Heart right ventricle (tissue), 16 donors: ENCODE results near the gene SMYD3. TPM values are rescaled to one million over a fixed set of nuclear protein-coding genes. Genes with fewer than 3 reads are reported as not detected.

Source experiments
- ATAC-seq, 8 donors: fragments of 200-7000 bp; cut with Tn5 transposase; one replicate each; pipeline ENCODE4 v1.9.1; 2020; ENCODE audit warnings: mild to moderate bottlenecking in 8 of 8, moderate library complexity in 8 of 8, moderate number of reproducible peaks in 1 of 8
- DNase-seq, 2 donors: peaks; one replicate each; pipeline ENCODE4 v3.0.0-alpha.2; 2020
- H3K27ac ChIP-seq, 10 donors: fragments of 200-600 bp; sonication (generic) in 2 of 10; one replicate each; pipeline versions ENCODE4 v1.5.0 to v1.8.0; 2020 to 2022; ENCODE audit warnings: mild to moderate bottlenecking in 3 of 10
- H3K27me3 ChIP-seq, 7 donors: fragments of 200-600 bp; one replicate each; pipeline ENCODE4 v1.8.0; 2021 to 2022; ENCODE audit warnings: mild to moderate bottlenecking in 2 of 7
- H3K36me3 ChIP-seq, 9 donors: fragments of 200-600 bp; sonication (generic) in 1 of 9; one replicate each; pipeline versions ENCODE4 v1.5.0 to v1.8.0; 2020 to 2022; ENCODE audit warnings: mild to moderate bottlenecking in 2 of 9
- H3K4me1 ChIP-seq, 9 donors: fragments of 200-600 bp; sonication (generic) in 1 of 9; one replicate each; pipeline versions ENCODE4 v1.5.0 to v1.8.0; 2020 to 2022; ENCODE audit warnings: mild to moderate bottlenecking in 4 of 9
- H3K4me3 ChIP-seq, 10 donors: fragments of 200-600 bp; sonication (generic) in 2 of 10; one replicate each; pipeline versions ENCODE4 v1.5.0 to v1.8.0; 2020 to 2022; ENCODE audit warnings: mild to moderate bottlenecking in 7 of 10, moderate library complexity in 2 of 10
- H3K9me3 ChIP-seq, 11 donors: fragments of 200-600 bp in 10 of 11; sonication (generic) in 2 of 11; one replicate each; pipeline versions ENCODE4 v1.5.0 to v1.8.0; 2013 to 2022; ENCODE audit warnings: mild to moderate bottlenecking in 2 of 11, control low read depth in 1 of 11, moderate library complexity in 1 of 11
- CTCF ChIP-seq, 9 donors: fragments of 200-600 bp; sonication (generic) in 2 of 9; IDR thresholded peaks; one replicate each; pipeline versions ENCODE4 v1.5.0 to v1.8.0; 2021 to 2022; ENCODE audit warnings: antibody characterized with exemption in 9 of 9, mild to moderate bottlenecking in 5 of 9, moderate library complexity in 1 of 9
- WGBS, 2 donors: extraction: QIAGEN DNeasy Blood & Tissue Kit; methylation state at CpG; one replicate each; pipeline ENCODE4 v1.1.7; 2013; ENCODE audit warnings: inconsistent platforms in 1 of 2; 5-methylcytosine and 5-hydroxymethylcytosine counted together
- intact Hi-C, 10 donors: fragments of 100-400 bp; cut with DNase I; formaldehyde crosslinking; loops; one replicate each; pipeline versions ENCODE4 v1.11.1 to v1.14.2; 2022
- polyA plus RNA-seq, 2 donors: library from polyadenylated mRNA; stranded (reverse); fragments of 200-250 nt; gene quantifications; one replicate each; pipeline ENCODE4 v1.2.3, GENCODE V29; 2013
- total RNA-seq, 10 donors: library from RNA; stranded (reverse); fragmentation: NEBNext Ultra II Directional in 3 of 10; extraction: Animal tissue kit (Norgen Biotek cat#: 25700) in 3 of 10; gene quantifications; one replicate each; pipeline versions ENCODE4 v1.2.1 to v1.2.4, GENCODE V29; 2021 to 2023
- donor health status: Arrhythmogenic right ventricular cardiomyopathy.
- donor health status: ischemic (EF 13 %, LVEDD 7.1; RV severe dilation, severe dysfunction).
- donor health status: healthy with polysubstance abuse.
- donor health status: DM: no; HTN: yes; CAD: no.
- donor health status: DM: no; HTN: no; CAD: no.
- donor health status: ischemic (EF 25% LVEDD 6.9; RV normal size, moderate dysfunction).
- donor health status: ischemic (EF 25% LVEDD 5.7; RV mildly dilated, moderate dysfunction).
- donor health status: healthy.
- donor health status: DM: yes; HTN: yes; CAD: no.
- donor health status: Ischemic cardiomyopathy.
- donor health status: ischemic (EF 35%, LVEDD 5.7; RV mildly dilated, moderate dysfunction).
- donor health status: nonischemic (EF 11% LVEDD 7.7; RV severe dilation, severe dysfunction).
- donor health status: DM: yes; HTN: yes; CAD: no.
- donor health status: PGD.
- donor health status: ischemic (EF 29% LVEDD 5.4; RV normal size, mild dysfunction).
- donor health status: nonischemic (EF 23%, LVEDD 6.1; RV moderate dilation, normal function).

SMYD3 gene
- total and polyA plus RNA-seq, 12 donors, result 5.9 to 13.9 (median 8.1) TPM

- no peaks in the 10 kb centered on the region for H3K36me3 ChIP-seq
- no peak overlapping the region for H3K27ac ChIP-seq
- 93 to 97% methylated on average over 3 of the region's 3 CpGs for WGBS, 2 donors
- H3K4me1 ChIP-seq, result no peaks in the 10 kb centered on the region
- ATAC-seq, result no peak
- no peaks in the 10 kb centered on the region for H3K27me3 ChIP-seq
- no peak overlapping the region for H3K4me3 ChIP-seq
- no peaks in the 10 kb centered on the region for H3K9me3 ChIP-seq
- intact Hi-C loops, result no loop called here
- no peak for DNase-seq
- no peak for TF ChIP-seq CTCF (IDR thresholded peaks at IDR 0.05)
These were observed 200.6 kb downstream of the SMYD3 start for GRCh38 chr1:246306415-246307037.

- no peak for DNase-seq
- peaks cover 0 to 6% (median 0%) of the 10 kb centered on the region in 9 donors for H3K4me1 ChIP-seq
- H3K36me3 ChIP-seq, result no peaks in the 10 kb centered on the region
- no peak for ATAC-seq
- H3K4me3 ChIP-seq, result no peak overlapping the region
- intact Hi-C loops, result no loop called here
- WGBS, 2 donors, result 93 to 94% methylated on average over 5 of the region's 5 CpGs
- H3K9me3 ChIP-seq, result no peaks in the 10 kb centered on the region
- H3K27ac ChIP-seq, result no peak overlapping the region
- TF ChIP-seq CTCF (IDR thresholded peaks at IDR 0.05), result no peak
- H3K27me3 ChIP-seq, result no peaks in the 10 kb centered on the region
These were observed 202.4 kb downstream of the SMYD3 start for GRCh38 chr1:246304484-246305259.

GRCh38 chr1:246302711-246303317 lies 204.3 kb downstream of the SMYD3 start:
- no peak for DNase-seq
- Histone ChIP-seq H3K4me3 (no peak overlapping the region), H3K27ac (no peak overlapping the region), H3K36me3 (no peaks in the 10 kb centered on the region), H3K9me3 (no peaks in the 10 kb centered on the region), H3K4me1 (peaks cover 0 to 6% (median 0%) of the 10 kb centered on the region in 9 donors), H3K27me3 (no peaks in the 10 kb centered on the region)
- intact Hi-C loops, result no loop called here
- WGBS, 2 donors, result 98 to 100% methylated on average over 2 of the region's 2 CpGs
- TF ChIP-seq CTCF (IDR thresholded peaks at IDR 0.05), result no peak
- ATAC-seq, result no peak

GRCh38 chr1:246302251-246302625 lies 204.8 kb downstream of the SMYD3 start:
- intact Hi-C loops, result no loop called here
- H3K4me1 ChIP-seq, result peaks cover 0 to 6% (median 0%) of the 10 kb centered on the region in 9 donors
- 92 to 100% methylated on average over 1 of the region's 1 CpG for WGBS, 2 donors
- H3K27me3 ChIP-seq, result no peaks in the 10 kb centered on the region
- no peak for TF ChIP-seq CTCF (IDR thresholded peaks at IDR 0.05)
- no peaks in the 10 kb centered on the region for H3K9me3 ChIP-seq
- no peak for ATAC-seq
- no peak overlapping the region for H3K27ac ChIP-seq
- H3K4me3 ChIP-seq, result no peak overlapping the region
- H3K36me3 ChIP-seq, result no peaks in the 10 kb centered on the region
- DNase-seq, result no peak
